ENCODE data around the gene TOLLIP. TPM values are rescaled to one million over a fixed set of nuclear protein-coding genes. Genes with fewer than 3 reads are reported as not detected.

TOLLIP gene
- total and polyA plus RNA-seq, 7 experiments from 2014 or later: 20.9 to 63.8 (median 46.7) TPM

- ATAC-seq: no peak
- peak overlapping the region in 8 of 9 donors; percentile 9 to 75 (median 49) for H3K27ac Mint-ChIP-seq
- peaks cover 0 to 15% (median 0%) of the 10 kb centered on the region in 5 donors for H3K36me3 Mint-ChIP-seq
- peaks cover 0 to 5% (median 0%) of the 10 kb centered on the region in 5 donors for H3K27me3 Mint-ChIP-seq
- H3K4me3 ChIP-seq (ENCODE audit: low read length): no peak overlapping the region
- peaks cover 0 to 14% (median 0%) of the 10 kb centered on the region in 3 experiments for H3K36me3 ChIP-seq (ENCODE audit: control insufficient read depth in 2 of 3, insufficient read depth in 3 of 3, low read length in 3 of 3)
- DNase-seq: no peak
- H3K27ac ChIP-seq (ENCODE audit: low read depth, low read length): no peak overlapping the region
- peaks cover 32 to 75% (median 57%) of the 10 kb centered on the region in 7 donors for H3K4me1 Mint-ChIP-seq
- POLR2A ChIA-PET: interaction anchor here (0.7 kb wide), 1 partner anchor 40 kb away, joined by 3 read pairs; no protein-coding TSS in a partner anchor
- H3K27me3 ChIP-seq (ENCODE audit: control insufficient read depth in 2 of 2, insufficient read depth in 2 of 2, low read length in 2 of 2): no peaks in the 10 kb centered on the region
- peaks cover 0 to 6% (median 0%) of the 10 kb centered on the region in 3 experiments for H3K9me3 ChIP-seq (ENCODE audit: control insufficient read depth in 2 of 3, low read length in 3 of 3)
- peak overlapping the region; percentile 14 to 85 (median 74) for H3K4me3 Mint-ChIP-seq
- H3K4me1 ChIP-seq (ENCODE audit: control insufficient read depth in 2 of 2, insufficient read depth in 2 of 2, low read length in 2 of 2): peaks cover 31 to 35% of the 10 kb centered on the region in 2 donors
- CTCF ChIA-PET: interaction anchor here (0.7 kb wide), 1 partner anchor 1093 kb away, joined by 3 read pairs; the partner anchor contains the start of gene TSSC4
- intact Hi-C loops (cut with micrococcal nuclease): loop anchor here (5.0 kb wide), 2 partner anchors 265 to 1750 kb away; partner anchors contain the start of genes CARS1 (in 1 of the 2) and DUSP8 (in 1 of the 2)
- peaks cover 0 to 12% (median 5%) of the 10 kb centered on the region in 11 donors for H3K9me3 Mint-ChIP-seq
These were observed 2.1 kb downstream of the TOLLIP start for GRCh38 chr11:1307163-1307870.

- peaks cover 0 to under 1% (median 0%) of the 10 kb centered on the region in 3 experiments for H3K9me3 ChIP-seq (ENCODE audit: control insufficient read depth in 2 of 3, low read length in 3 of 3)
- peaks cover 0 to 14% (median 0%) of the 10 kb centered on the region in 3 experiments for H3K36me3 ChIP-seq (ENCODE audit: control insufficient read depth in 2 of 3, insufficient read depth in 3 of 3, low read length in 3 of 3)
- H3K27ac ChIP-seq (ENCODE audit: low read depth, low read length): no peak overlapping the region
- no peaks in the 10 kb centered on the region for H3K27me3 ChIP-seq (ENCODE audit: control insufficient read depth in 2 of 2, insufficient read depth in 2 of 2, low read length in 2 of 2)
- Mint-ChIP-seq H3K36me3 (peaks cover 0 to 8% (median 0%) of the 10 kb centered on the region in 5 donors), H3K27ac (peak overlapping the region in 4 of 9 donors; percentile 14 to 76 (median 60)), H3K4me1 (peaks cover 32 to 74% (median 58%) of the 10 kb centered on the region in 7 donors), H3K4me3 (peak overlapping the region in 9 of 10 donors; percentile 14 to 85 (median 52)), H3K9me3 (peaks cover 0 to 8% (median 2%) of the 10 kb centered on the region in 11 donors), H3K27me3 (no peaks in the 10 kb centered on the region)
- peaks cover 29 to 35% of the 10 kb centered on the region in 2 donors for H3K4me1 ChIP-seq (ENCODE audit: control insufficient read depth in 2 of 2, insufficient read depth in 2 of 2, low read length in 2 of 2)
- intact Hi-C loops (cut with micrococcal nuclease): loop anchor here (5.0 kb wide), 2 partner anchors 266 to 1751 kb away; partner anchors contain the start of genes CARS1 (in 1 of the 2) and DUSP8 (in 1 of the 2)
- POLR2A ChIA-PET: no interaction called here
- DNase-seq (no peak), ATAC-seq (no peak)
- H3K4me3 ChIP-seq (ENCODE audit: low read length): no peak overlapping the region
- CTCF ChIA-PET: no interaction called here
These were observed 3.0 kb downstream of the TOLLIP start for GRCh38 chr11:1306186-1307162.

- ATAC-seq (no peak), DNase-seq (no peak)
- peaks cover 0 to 14% (median 0%) of the 10 kb centered on the region in 3 experiments for H3K36me3 ChIP-seq (ENCODE audit: control insufficient read depth in 2 of 3, insufficient read depth in 3 of 3, low read length in 3 of 3)
- H3K9me3 ChIP-seq (ENCODE audit: control insufficient read depth in 2 of 3, low read length in 3 of 3): no peaks in the 10 kb centered on the region
- H3K4me1 ChIP-seq (ENCODE audit: control insufficient read depth in 2 of 2, insufficient read depth in 2 of 2, low read length in 2 of 2): peaks cover 22 to 26% of the 10 kb centered on the region in 2 donors
- intact Hi-C loops (cut with micrococcal nuclease): loop anchor here (5.0 kb wide), 2 partner anchors 267 to 1752 kb away; partner anchors contain the start of genes CARS1 (in 1 of the 2) and DUSP8 (in 1 of the 2)
- Mint-ChIP-seq H3K27ac (peak overlapping the region in 2 of 9 donors; percentile 8 to 21), H3K4me1 (peaks cover 23 to 70% (median 51%) of the 10 kb centered on the region in 7 donors), H3K27me3 (no peaks in the 10 kb centered on the region), H3K9me3 (peaks cover 0 to 3% (median 0%) of the 10 kb centered on the region in 11 donors), H3K36me3 (peaks cover 0 to 2% (median 0%) of the 10 kb centered on the region in 5 donors), H3K4me3 (no peak overlapping the region)
- H3K27ac ChIP-seq (ENCODE audit: low read depth, low read length): no peak overlapping the region
- CTCF ChIA-PET: no interaction called here
- no peak overlapping the region for H3K4me3 ChIP-seq (ENCODE audit: low read length)
- H3K27me3 ChIP-seq (ENCODE audit: control insufficient read depth in 2 of 2, insufficient read depth in 2 of 2, low read length in 2 of 2): no peaks in the 10 kb centered on the region
- POLR2A ChIA-PET: no interaction called here
These were observed 3.9 kb downstream of the TOLLIP start for GRCh38 chr11:1305501-1306056.

- Histone ChIP-seq H3K4me3 (ENCODE audit: low read length) (no peak overlapping the region), H3K36me3 (ENCODE audit: control insufficient read depth in 2 of 3, insufficient read depth in 3 of 3, low read length in 3 of 3) (peaks cover 0 to 14% (median 0%) of the 10 kb centered on the region in 3 experiments), H3K4me1 (ENCODE audit: control insufficient read depth in 2 of 2, insufficient read depth in 2 of 2, low read length in 2 of 2) (peaks cover 17 to 21% of the 10 kb centered on the region in 2 donors), H3K27ac (ENCODE audit: low read depth, low read length) (no peak overlapping the region), H3K9me3 (ENCODE audit: control insufficient read depth in 2 of 3, low read length in 3 of 3) (no peaks in the 10 kb centered on the region), H3K27me3 (ENCODE audit: control insufficient read depth in 2 of 2, insufficient read depth in 2 of 2, low read length in 2 of 2) (no peaks in the 10 kb centered on the region)
- Mint-ChIP-seq H3K27ac (peak overlapping the region in 2 of 9 donors; percentile 21 to 67), H3K4me1 (peaks cover 20 to 72% (median 51%) of the 10 kb centered on the region in 7 donors), H3K9me3 (no peaks in the 10 kb centered on the region), H3K4me3 (peak overlapping the region in 2 of 10 donors; percentile 15 to 45), H3K27me3 (no peaks in the 10 kb centered on the region), H3K36me3 (no peaks in the 10 kb centered on the region)
- intact Hi-C loops (cut with micrococcal nuclease): loop anchor here (5.0 kb wide), 2 partner anchors 267 to 1752 kb away; partner anchors contain the start of genes CARS1 (in 1 of the 2) and DUSP8 (in 1 of the 2)
- no peak for DNase-seq
- CTCF ChIA-PET: no interaction called here
- ATAC-seq: no peak
- POLR2A ChIA-PET: interaction anchor here (1.7 kb wide), 1 partner anchor 44 kb away, joined by 6 read pairs; no protein-coding TSS in a partner anchor
These were observed 4.4 kb downstream of the TOLLIP start for GRCh38 chr11:1305063-1305495.

GRCh38 chr11:1304380-1304779, 5.1 kb downstream of the TOLLIP start:
- Histone ChIP-seq H3K27ac (ENCODE audit: low read depth, low read length) (no peak overlapping the region), H3K4me3 (ENCODE audit: low read length) (no peak overlapping the region), H3K9me3 (ENCODE audit: control insufficient read depth in 2 of 3, low read length in 3 of 3) (no peaks in the 10 kb centered on the region), H3K4me1 (ENCODE audit: control insufficient read depth in 2 of 2, insufficient read depth in 2 of 2, low read length in 2 of 2) (peaks cover 16 to 19% of the 10 kb centered on the region in 2 donors), H3K27me3 (ENCODE audit: control insufficient read depth in 2 of 2, insufficient read depth in 2 of 2, low read length in 2 of 2) (no peaks in the 10 kb centered on the region), H3K36me3 (ENCODE audit: control insufficient read depth in 2 of 3, insufficient read depth in 3 of 3, low read length in 3 of 3) (peaks cover 0 to 14% (median 0%) of the 10 kb centered on the region in 3 experiments)
- peaks cover 20 to 72% (median 55%) of the 10 kb centered on the region in 7 donors for H3K4me1 Mint-ChIP-seq
- no peaks in the 10 kb centered on the region for H3K27me3 Mint-ChIP-seq
- no peaks in the 10 kb centered on the region for H3K36me3 Mint-ChIP-seq
- no peak for DNase-seq
- H3K4me3 Mint-ChIP-seq: no peak overlapping the region
- ATAC-seq: no peak
- intact Hi-C loops (cut with micrococcal nuclease): no loop called here
- H3K27ac Mint-ChIP-seq: peak overlapping the region in 1 of 9 donors; percentile 56
- ChIA-PET CTCF (no interaction called here), POLR2A (interaction anchor here (1.7 kb wide), 1 partner anchor 44 kb away, joined by 6 read pairs; no protein-coding TSS in a partner anchor)
- no peaks in the 10 kb centered on the region for H3K9me3 Mint-ChIP-seq
